ENCODE data around the gene SLC46A2.

The SLC46A2 gene

DNA sequence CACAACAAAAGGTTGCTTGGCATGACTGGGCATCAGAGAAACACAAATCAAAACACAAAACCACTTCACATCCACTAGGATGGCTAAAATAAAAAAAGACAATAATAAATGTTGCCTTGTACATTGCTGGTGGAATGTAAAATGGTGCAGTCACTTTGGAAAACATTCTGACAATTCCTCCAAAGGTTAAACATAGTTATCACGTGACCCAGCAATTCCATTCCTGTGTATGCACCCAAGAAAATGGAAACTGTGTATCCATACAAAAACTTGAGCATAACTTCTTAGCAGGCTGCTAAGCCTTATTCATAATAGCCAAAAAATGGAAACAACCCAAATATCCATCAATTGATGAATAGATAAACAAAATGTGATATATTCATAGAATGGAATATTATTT, 10.2 kb upstream of the SLC46A2 start:
- in situ Hi-C loops (cut with HindIII; ENCODE audit: low sequenced_read_pairs) = no loop called here
- DNase-seq (ENCODE audit: low read depth) = no peak
- TF ChIP-seq, protein P1, sequence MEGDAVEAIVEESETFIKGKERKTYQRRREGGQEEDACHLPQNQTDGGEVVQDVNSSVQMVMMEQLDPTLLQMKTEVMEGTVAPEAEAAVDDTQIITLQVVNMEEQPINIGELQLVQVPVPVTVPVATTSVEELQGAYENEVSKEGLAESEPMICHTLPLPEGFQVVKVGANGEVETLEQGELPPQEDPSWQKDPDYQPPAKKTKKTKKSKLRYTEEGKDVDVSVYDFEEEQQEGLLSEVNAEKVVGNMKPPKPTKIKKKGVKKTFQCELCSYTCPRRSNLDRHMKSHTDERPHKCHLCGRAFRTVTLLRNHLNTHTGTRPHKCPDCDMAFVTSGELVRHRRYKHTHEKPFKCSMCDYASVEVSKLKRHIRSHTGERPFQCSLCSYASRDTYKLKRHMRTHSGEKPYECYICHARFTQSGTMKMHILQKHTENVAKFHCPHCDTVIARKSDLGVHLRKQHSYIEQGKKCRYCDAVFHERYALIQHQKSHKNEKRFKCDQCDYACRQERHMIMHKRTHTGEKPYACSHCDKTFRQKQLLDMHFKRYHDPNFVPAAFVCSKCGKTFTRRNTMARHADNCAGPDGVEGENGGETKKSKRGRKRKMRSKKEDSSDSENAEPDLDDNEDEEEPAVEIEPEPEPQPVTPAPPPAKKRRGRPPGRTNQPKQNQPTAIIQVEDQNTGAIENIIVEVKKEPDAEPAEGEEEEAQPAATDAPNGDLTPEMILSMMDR (IDR thresholded peaks at IDR 0.05; ENCODE audit: low read depth, low read length, missing control alignments) = no peak
- H3K4me3 ChIP-seq (ENCODE audit: low read depth, low read length) = no peak overlapping the region

DNA sequence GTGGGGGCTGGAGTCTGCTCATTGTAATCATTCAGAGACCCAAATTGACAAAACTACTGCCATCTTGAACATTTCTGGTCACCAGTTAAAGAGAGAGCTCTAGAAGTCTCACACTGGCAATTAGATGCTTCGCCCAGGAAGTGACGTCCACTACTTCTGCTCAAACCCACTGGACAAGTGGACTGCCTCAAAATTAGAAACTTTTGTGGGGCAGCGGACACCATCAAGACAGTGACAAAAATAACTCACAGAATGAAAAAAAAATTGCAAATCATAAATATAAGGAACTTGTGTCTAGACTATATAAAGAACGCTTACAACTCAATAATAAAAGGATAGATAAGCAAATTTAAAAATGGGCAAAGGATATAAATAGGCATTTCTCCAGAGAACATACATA, 9.8 kb upstream of the SLC46A2 start:
- H3K4me3 ChIP-seq (ENCODE audit: low read depth, low read length) = no peak overlapping the region
- DNase-seq (ENCODE audit: low read depth) = no peak
- TF ChIP-seq, protein P1 (IDR thresholded peaks at IDR 0.05; ENCODE audit: low read depth, low read length, missing control alignments) = no peak
- in situ Hi-C loops (cut with HindIII; ENCODE audit: low sequenced_read_pairs) = no loop called here

DNA sequence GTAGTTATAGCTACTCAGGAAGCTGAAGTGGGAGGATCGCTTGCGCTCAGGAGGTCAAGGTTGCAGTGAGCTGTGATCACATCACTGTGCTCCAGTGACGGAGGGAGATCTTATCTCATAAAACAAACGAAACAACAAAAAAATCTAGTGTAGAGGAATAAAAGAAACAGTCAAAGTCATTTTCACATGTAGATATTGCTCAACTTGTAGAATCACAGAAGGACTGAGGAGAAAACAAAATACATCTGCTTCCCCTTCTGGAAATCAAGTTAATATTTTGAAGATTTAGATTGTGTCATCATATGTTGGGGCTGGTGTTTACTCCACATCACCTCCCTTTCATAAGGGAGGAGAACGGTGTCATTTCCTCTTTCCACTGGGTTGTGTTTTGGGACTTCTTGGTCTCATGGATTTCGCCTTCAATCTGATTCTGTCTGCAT, 8.2 kb upstream of the SLC46A2 start:
- H3K4me3 ChIP-seq (ENCODE audit: low read depth, low read length) = no peak overlapping the region
- in situ Hi-C loops (cut with HindIII; ENCODE audit: low sequenced_read_pairs) = no loop called here
- DNase-seq (ENCODE audit: low read depth) = no peak
- TF ChIP-seq, protein P1 (IDR thresholded peaks at IDR 0.05; ENCODE audit: low read depth, low read length, missing control alignments) = no peak

DNA sequence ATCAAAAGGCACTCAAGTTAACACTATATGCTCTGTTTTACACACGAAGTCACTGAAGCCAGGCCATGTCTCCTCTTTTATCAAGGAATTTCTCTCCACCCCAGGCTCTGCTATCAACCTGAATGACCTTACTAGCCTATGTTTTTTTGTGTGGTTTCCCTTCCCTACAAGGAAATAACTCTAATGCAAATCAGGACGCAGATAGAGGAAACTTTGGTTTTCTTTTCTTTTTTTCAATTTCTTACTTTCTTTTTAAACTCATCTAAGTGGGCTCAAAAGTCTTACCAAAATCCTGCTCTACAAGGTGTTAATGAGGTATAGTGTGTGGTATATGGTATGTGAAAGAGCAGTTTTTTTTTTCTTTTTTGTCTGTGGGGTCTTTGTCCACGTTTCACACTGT, 5.5 kb upstream of the SLC46A2 start:
- DNase-seq (ENCODE audit: low read depth) = no peak
- in situ Hi-C loops (cut with HindIII; ENCODE audit: low sequenced_read_pairs) = no loop called here
- TF ChIP-seq, protein P1 (IDR thresholded peaks at IDR 0.05; ENCODE audit: low read depth, low read length, missing control alignments) = no peak
- no peak overlapping the region for H3K4me3 ChIP-seq (ENCODE audit: low read depth, low read length)

DNA sequence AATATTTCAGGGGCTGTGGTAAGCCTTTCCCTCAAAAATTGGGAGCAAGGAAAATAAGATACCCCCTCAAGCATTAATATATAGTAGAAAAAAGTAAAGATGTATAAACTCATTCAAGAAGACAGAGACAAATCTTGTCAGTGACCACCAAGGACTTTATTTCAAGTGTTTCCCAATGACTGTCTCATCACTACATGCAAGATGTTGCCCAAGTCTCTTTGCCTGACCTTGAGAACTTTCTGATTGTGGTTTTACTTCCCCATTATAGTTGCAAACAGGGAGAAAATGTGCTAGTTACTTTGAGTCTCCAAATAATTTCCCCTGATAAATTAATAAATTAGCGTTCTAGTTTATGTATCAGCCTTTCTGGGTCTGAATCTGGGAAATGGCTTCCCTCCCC, 4.0 kb upstream of the SLC46A2 start:
- in situ Hi-C loops (cut with HindIII; ENCODE audit: low sequenced_read_pairs) = no loop called here

DNA sequence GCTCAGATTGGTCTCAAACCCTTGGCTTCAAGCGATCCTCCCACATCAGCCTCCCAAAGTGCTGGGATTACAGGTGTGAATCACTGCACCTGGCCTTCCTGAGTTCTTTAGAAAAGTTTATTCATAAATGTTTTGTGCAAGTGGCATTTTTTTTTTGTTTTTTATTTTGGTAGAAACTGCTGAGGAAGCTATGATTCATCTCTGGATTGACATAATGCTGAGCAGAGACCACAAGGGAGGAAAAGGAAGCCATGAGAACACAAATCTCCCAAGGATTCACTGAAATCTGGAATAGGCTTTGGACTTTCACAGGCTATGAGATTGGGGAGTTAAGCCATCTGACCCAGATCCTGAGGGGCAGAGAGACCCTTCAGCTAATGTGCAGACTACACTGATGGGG, 3.4 kb upstream of the SLC46A2 start:
- TF ChIP-seq, protein P1 (IDR thresholded peaks at IDR 0.05; ENCODE audit: low read depth, low read length, missing control alignments) = no peak
- no peak overlapping the region for H3K4me3 ChIP-seq (ENCODE audit: low read depth, low read length)
- no peak for DNase-seq (ENCODE audit: low read depth)
- in situ Hi-C loops (cut with HindIII; ENCODE audit: low sequenced_read_pairs) = no loop called here

More for the DNA sequence above, 4.0 kb upstream of the SLC46A2 start:
- no peak for DNase-seq (ENCODE audit: low read depth)
- no peak overlapping the region for H3K4me3 ChIP-seq (ENCODE audit: low read depth, low read length)
- TF ChIP-seq, protein P1 (IDR thresholded peaks at IDR 0.05; ENCODE audit: low read depth, low read length, missing control alignments) = no peak

DNA sequence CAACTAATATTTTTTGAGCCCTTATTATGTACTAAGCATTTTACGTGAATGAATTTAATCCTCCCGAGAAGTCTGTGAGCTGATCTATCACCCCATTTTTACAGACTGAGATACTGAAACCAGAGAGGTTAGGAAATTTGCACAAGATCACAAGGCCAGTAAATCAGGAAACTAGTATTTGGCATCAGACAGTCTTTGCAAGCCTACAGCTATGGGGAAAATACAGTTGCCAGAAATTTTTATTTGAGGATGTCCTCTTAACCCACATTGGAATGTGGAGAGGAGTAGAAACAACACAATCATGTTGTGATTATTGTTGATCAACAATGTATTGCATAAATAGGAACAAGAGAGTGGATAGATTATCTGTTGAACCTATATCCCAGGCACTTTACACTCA, 2.3 kb upstream of the SLC46A2 start:
- no peak overlapping the region for H3K4me3 ChIP-seq (ENCODE audit: low read depth, low read length)
- TF ChIP-seq, protein P1 (IDR thresholded peaks at IDR 0.05; ENCODE audit: low read depth, low read length, missing control alignments) = no peak
- in situ Hi-C loops (cut with HindIII; ENCODE audit: low sequenced_read_pairs) = no loop called here
- no peak for DNase-seq (ENCODE audit: low read depth)
